ENCODE data around the gene MTA1. TPM values are rescaled to one million over a fixed set of nuclear protein-coding genes. Genes with fewer than 3 reads are reported as not detected.

MTA1 gene
- polyA plus RNA-seq, 2 of the 4 experiments (the other 2 are of a cell fraction): 46.8 to 86.7 TPM

- TF ChIP-seq PHF8 (IDR thresholded peaks at IDR 0.05; ENCODE audit: borderline replicate concordance, low read depth) (peak; percentile 78; the same call in 1 of the 2 replicates), GATA3 (IDR thresholded peaks at IDR 0.05; ENCODE audit: borderline replicate concordance) (peak; percentile 48; the same call in 1 of the 2 replicates), ATOH8 (CRISPR knock-in tag; IDR thresholded peaks at IDR 0.05; ENCODE audit: low read depth) (peak; percentile 36; the same call in 1 of the 2 replicates)
Measured at GRCh38 chr14:105398044-105398725, 21.4 kb upstream of the MTA1 start, which contains the start of gene TEX22 (continued).

GRCh38 chr14:105398726-105399465 lies 20.7 kb upstream of the MTA1 start:
- peak in 1 of 2 experiments; percentile 46 for DNase-seq (ENCODE audit: low read depth in 1 of 2, low spot score in 1 of 2)
- Histone ChIP-seq H3K4me2 (peak overlapping the region; percentile 100), H3K4me3 (peak overlapping the region; percentile 100), H3K9me3 (peaks cover 49% of the 10 kb centered on the region), H3K27ac (peak overlapping the region; percentile 95 to 98), H3K4me1 (peaks cover 14% of the 10 kb centered on the region)
- POLR2A ChIA-PET: interaction anchor here (0.6 to 1.5 kb wide), 3 partner anchors 13 to 603 kb away, joined by 4 to 6 read pairs (median 4); partner anchors contain the start of gene AKT1
- no peak for FAIRE-seq
- peak; percentile 32 to 64; a peak in 5 of 6 replicates for ATAC-seq
- TF ChIP-seq FOSL2 (IDR thresholded peaks at IDR 0.05): no peak
- no peak for TF ChIP-seq FOSL2 (CRISPR knock-in tag; IDR thresholded peaks at IDR 0.05)
- peak; percentile 79 for TF ChIP-seq E2F6 (IDR thresholded peaks at IDR 0.05; ENCODE audit: borderline replicate concordance, low read depth)
- TF ChIP-seq RNF2 (IDR thresholded peaks at IDR 0.05; ENCODE audit: borderline replicate concordance, low read depth): peak; percentile 85; the same call in 1 of the 2 replicates
- TF ChIP-seq MAX (IDR thresholded peaks at IDR 0.05): peak; percentile 82
- peak; percentile 55; the same call in 1 of the 2 replicates for TF ChIP-seq PHF8 (IDR thresholded peaks at IDR 0.05; ENCODE audit: borderline replicate concordance, low read depth)
- TF ChIP-seq JUN (IDR thresholded peaks at IDR 0.05): peak in 1 of 2 experiments; percentile 53; a peak in 3 of 5 replicates
- TF ChIP-seq FOSB (CRISPR knock-in tag; IDR thresholded peaks at IDR 0.05): no peak
- no peak for TF ChIP-seq HMGXB4 (CRISPR knock-in tag; IDR thresholded peaks at IDR 0.05; ENCODE audit: borderline replicate concordance)
- WGBS (ENCODE audit: missing lambda C conversion rate): 55% methylated on average over 12 of the region's 41 CpGs
- CTCF ChIA-PET: interaction anchor here (0.9 to 1.1 kb wide), 2 partner anchors 28 to 29 kb away, joined by 3 read pairs; no protein-coding TSS in a partner anchor

- peak overlapping the region in 1 of 2 experiments; percentile 98; a peak in 3 of 6 replicates for H3K27ac ChIP-seq
- DNase-seq (ENCODE audit: low read depth in 1 of 2, low spot score in 1 of 2) (no peak), FAIRE-seq (no peak), ATAC-seq (no peak)
- H3K4me3 ChIP-seq: peak overlapping the region; percentile 100
- CTCF ChIA-PET: interaction anchor here (0.9 to 1.2 kb wide), 4 partner anchors 22 to 129 kb away, joined by 3 to 5 read pairs (median 3); no protein-coding TSS in a partner anchor
- POLR2A ChIA-PET: interaction anchor here (0.6 to 1.5 kb wide), 3 partner anchors 12 to 604 kb away, joined by 4 to 6 read pairs (median 4); partner anchors contain the start of gene AKT1
- no peak for TF ChIP-seq ZFP36 (IDR thresholded peaks at IDR 0.05; ENCODE audit: borderline replicate concordance, partially characterized antibody)
- no peak for TF ChIP-seq KDM1A (IDR thresholded peaks at IDR 0.05; ENCODE audit: low read depth)
- TF ChIP-seq CBX2 (IDR thresholded peaks at IDR 0.05; ENCODE audit: borderline replicate concordance, low read depth): no peak
- TF ChIP-seq HES2 (IDR thresholded peaks at IDR 0.05): no peak
- no peak for TF ChIP-seq MAZ (IDR thresholded peaks at IDR 0.05; ENCODE audit: borderline replicate concordance, low read depth, low read length)
- no peak for TF ChIP-seq EHF (CRISPR knock-in tag; IDR thresholded peaks at IDR 0.05)
- TF ChIP-seq TP53 (CRISPR knock-in tag; IDR thresholded peaks at IDR 0.05): no peak
- TF ChIP-seq FOSL2 (IDR thresholded peaks at IDR 0.05): no peak
- no peak for TF ChIP-seq FOSL2 (CRISPR knock-in tag; IDR thresholded peaks at IDR 0.05)
- TF ChIP-seq GATA3 (IDR thresholded peaks at IDR 0.05; ENCODE audit: borderline replicate concordance): no peak
- WGBS (ENCODE audit: missing lambda C conversion rate): 98% methylated on average over 8 of the region's 8 CpGs
- H3K4me1 ChIP-seq: peaks cover 14% of the 10 kb centered on the region
- peak overlapping the region; percentile 100 for H3K4me2 ChIP-seq
- peaks cover 54% of the 10 kb centered on the region for H3K9me3 ChIP-seq
Measured at GRCh38 chr14:105399466-105399775, 20.2 kb upstream of the MTA1 start.
